Caco-2 (cell line): ENCODE measurements around the gene NUDT7. TPM values are rescaled to one million over a fixed set of nuclear protein-coding genes. Genes with fewer than 3 reads are reported as not detected.

Experiments
- BruUV-seq: library from RNA; stranded (reverse); fragments of 400-500 nt; replicated peaks from 2 replicates; lab custom pipeline; 2021; lab: Mats Ljungman, UMichigan
- CTCF ChIA-PET: fragments of 300-600 bp; sonication (Branson Sonifier 250); formaldehyde crosslinking; loops from one replicate; lab custom pipeline; 2022; ENCODE audit warnings: antibody characterized with exemption; lab: Charles Lee
- POLR2A ChIA-PET: fragments of 300-600 bp; sonication (Branson Sonifier 250); formaldehyde crosslinking; loops from one replicate; lab custom pipeline; 2022; ENCODE audit warnings: antibody characterized with exemption; lab: Charles Lee
- DNase-seq, 2 experiments: peaks; one replicate each; pipeline versions ENCODE4 v3.0.0 to v3.0.0-alpha.2; 2020 to 2022
- H3K27me3 ChIP-seq: replicated peaks from 2 replicates; pipeline ENCODE4 v1.6.0; 2011; ENCODE audit warnings: low read length; ENCODE audit not compliant: control insufficient read depth, insufficient read depth
- H3K36me3 ChIP-seq: 2 replicates; pipeline ENCODE4 v1.5.1; 2011; ENCODE audit warnings: low read length; ENCODE audit not compliant: control insufficient read depth, insufficient read depth
- H3K4me1 ChIP-seq: fragments of 250-450 bp; sonication (Bioruptor Pico); 2 replicates; pipeline ENCODE4 v1.5.1; 2020; ENCODE audit warnings: mild to moderate bottlenecking
- H3K4me3 ChIP-seq: 2 replicates; pipeline ENCODE4 v1.5.1; 2011; ENCODE audit warnings: low read depth, mild to moderate bottlenecking, control low read depth, low read length
- H3K9me3 ChIP-seq: fragments of 250-450 bp; sonication (Bioruptor Pico); 2 replicates; pipeline ENCODE4 v1.5.1; 2020; ENCODE audit warnings: mild to moderate bottlenecking, moderate library complexity
- H3K27ac Mint-ChIP-seq: one replicate; pipeline ENCODE4 v1.8.0; 2022; ENCODE audit warnings: mixed read lengths; ENCODE audit not compliant: unreplicated experiment
- H3K27me3 Mint-ChIP-seq: one replicate; pipeline ENCODE4 v1.8.0; 2022; ENCODE audit warnings: mixed read lengths; ENCODE audit not compliant: insufficient read depth, unreplicated experiment
- H3K36me3 Mint-ChIP-seq: one replicate; pipeline ENCODE4 v1.8.0; 2022; ENCODE audit warnings: mild to moderate bottlenecking, mixed read lengths; ENCODE audit not compliant: insufficient read depth, unreplicated experiment
- H3K4me1 Mint-ChIP-seq: one replicate; pipeline ENCODE4 v1.8.0; 2022; ENCODE audit warnings: low read depth, mixed read lengths; ENCODE audit not compliant: unreplicated experiment
- H3K4me3 Mint-ChIP-seq: one replicate; pipeline ENCODE4 v1.8.0; 2022; ENCODE audit warnings: mild to moderate bottlenecking, moderate library complexity, mixed read lengths; ENCODE audit not compliant: unreplicated experiment
- H3K9me3 Mint-ChIP-seq: one replicate; pipeline ENCODE4 v1.8.0; 2022; ENCODE audit warnings: mixed read lengths; ENCODE audit not compliant: unreplicated experiment
- CTCF ChIP-seq, 2 experiments: fragments of 200-600 bp in 1 of 2; IDR thresholded peaks; 1 replicate in 1 of 2; 2 replicates in 1 of 2; pipeline versions ENCODE4 v1.5.1 to v1.8.0; 2011 to 2022; ENCODE audit warnings: antibody characterized with exemption in 1 of 2, control low read depth in 1 of 2, inconsistent platforms in 1 of 2, low read depth in 1 of 2, low read length in 1 of 2, mild to moderate bottlenecking in 1 of 2, moderate library complexity in 1 of 2; ENCODE audit not compliant: insufficient read depth in 1 of 2, severe bottlenecking in 1 of 2, unreplicated experiment in 1 of 2
- intact Hi-C: fragments of 100-400 bp; cut with micrococcal nuclease; formaldehyde crosslinking; loops from one replicate; pipeline ENCODE4 v1.10.0; 2022; ENCODE audit not compliant: unreplicated experiment
- total RNA-seq: library from RNA; stranded (reverse); gene quantifications from 2 replicates; pipeline ENCODE4 v1.2.3, GENCODE V29; 2022

Gene NUDT7
- total RNA-seq, 1 experiment from 2014 or later = 6.9 TPM

- H3K4me1 Mint-ChIP-seq = no peaks in the 10 kb centered on the region
- ChIA-PET POLR2A (no interaction called here), CTCF (no interaction called here)
- no peak for TF ChIP-seq CTCF (IDR thresholded peaks at IDR 0.05; ENCODE audit: insufficient read depth in 1 of 2, low read depth in 1 of 2, low read length in 1 of 2, severe bottlenecking in 1 of 2, unreplicated experiment in 1 of 2)
- H3K4me3 ChIP-seq = no peak overlapping the region
- intact Hi-C loops = no loop called here
- H3K9me3 ChIP-seq = no peaks in the 10 kb centered on the region
- H3K4me3 Mint-ChIP-seq = no peak overlapping the region
- H3K27ac Mint-ChIP-seq = no peak overlapping the region
- no peaks in the 10 kb centered on the region for H3K36me3 Mint-ChIP-seq
- no peak for DNase-seq
- no peaks in the 10 kb centered on the region for H3K27me3 ChIP-seq
- H3K4me1 ChIP-seq = no peaks in the 10 kb centered on the region
- no peaks in the 10 kb centered on the region for H3K27me3 Mint-ChIP-seq
- H3K9me3 Mint-ChIP-seq = no peaks in the 10 kb centered on the region
- H3K36me3 ChIP-seq = no peaks in the 10 kb centered on the region
- BruUV-seq = no TSS peak
Measured at GRCh38 chr16:77758046-77758445, 35.7 kb downstream of the NUDT7 start.

GRCh38 chr16:77758508-77758907, 36.2 kb downstream of the NUDT7 start:
- CTCF ChIA-PET = no interaction called here
- BruUV-seq = no TSS peak
- H3K4me1 Mint-ChIP-seq = no peaks in the 10 kb centered on the region

GRCh38 chr16:77759201-77759600, 36.9 kb downstream of the NUDT7 start:
- Histone ChIP-seq H3K27me3 (no peaks in the 10 kb centered on the region), H3K4me1 (no peaks in the 10 kb centered on the region), H3K9me3 (no peaks in the 10 kb centered on the region), H3K36me3 (no peaks in the 10 kb centered on the region), H3K4me3 (no peak overlapping the region)
- no peak for TF ChIP-seq CTCF (IDR thresholded peaks at IDR 0.05; ENCODE audit: insufficient read depth in 1 of 2, low read depth in 1 of 2, low read length in 1 of 2, severe bottlenecking in 1 of 2, unreplicated experiment in 1 of 2)
- BruUV-seq = no TSS peak
- CTCF ChIA-PET = no interaction called here
- H3K27ac Mint-ChIP-seq = no peak overlapping the region
- no peaks in the 10 kb centered on the region for H3K4me1 Mint-ChIP-seq
- POLR2A ChIA-PET = no interaction called here
- no peaks in the 10 kb centered on the region for H3K27me3 Mint-ChIP-seq
- intact Hi-C loops = no loop called here
- DNase-seq = no peak
- no peak overlapping the region for H3K4me3 Mint-ChIP-seq
- no peaks in the 10 kb centered on the region for H3K9me3 Mint-ChIP-seq
- no peaks in the 10 kb centered on the region for H3K36me3 Mint-ChIP-seq

More at GRCh38 chr16:77758508-77758907, 36.2 kb downstream of the NUDT7 start:
- TF ChIP-seq CTCF (IDR thresholded peaks at IDR 0.05; ENCODE audit: insufficient read depth in 1 of 2, low read depth in 1 of 2, low read length in 1 of 2, severe bottlenecking in 1 of 2, unreplicated experiment in 1 of 2) = no peak
- no peaks in the 10 kb centered on the region for H3K4me1 ChIP-seq
- no peak overlapping the region for H3K4me3 ChIP-seq
- Mint-ChIP-seq H3K4me3 (no peak overlapping the region), H3K27ac (no peak overlapping the region), H3K9me3 (no peaks in the 10 kb centered on the region), H3K36me3 (no peaks in the 10 kb centered on the region), H3K27me3 (no peaks in the 10 kb centered on the region)
- no peaks in the 10 kb centered on the region for H3K36me3 ChIP-seq
- H3K9me3 ChIP-seq = no peaks in the 10 kb centered on the region
- POLR2A ChIA-PET = no interaction called here
- intact Hi-C loops = no loop called here
- no peak for DNase-seq
- no peaks in the 10 kb centered on the region for H3K27me3 ChIP-seq
